ENCODE data around the gene FLRT3. TPM values are rescaled to one million over a fixed set of nuclear protein-coding genes. Genes with fewer than 3 reads are reported as not detected.

Gene FLRT3
- polyA plus RNA-seq, 1 donor (not counting 4 experiments of a cell fraction or from before 2014, with no cell fraction given): 91.7 TPM

DNA sequence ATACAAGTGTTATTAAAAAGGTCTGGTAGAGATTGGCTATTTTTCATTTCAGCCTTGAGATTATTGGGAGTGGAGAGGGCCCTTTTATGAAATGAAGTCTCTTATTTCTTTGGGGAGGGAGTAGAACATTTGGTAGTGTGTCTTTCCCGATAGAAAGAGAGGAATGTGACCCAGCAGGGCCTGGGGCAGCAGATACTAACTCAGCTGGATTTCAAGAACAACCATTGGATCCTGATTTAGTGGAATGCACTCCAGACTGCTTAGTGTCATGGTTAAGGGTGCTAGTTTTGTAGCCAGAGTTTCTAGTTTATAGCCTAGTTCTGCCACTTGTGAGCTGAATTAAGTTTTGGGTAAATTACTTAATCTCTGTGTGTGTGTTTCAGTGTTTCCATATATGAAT lies 18.4 kb upstream of the FLRT3 start:
- H3K9me3 ChIP-seq (ENCODE audit: control insufficient read depth, low read depth, low read length): no peaks in the 10 kb centered on the region
- no peak overlapping the region for H3K4me3 ChIP-seq (ENCODE audit: control insufficient read depth in 2 of 3, extremely low read depth in 1 of 3, insufficient read depth in 2 of 3, low read depth in 1 of 3, low read length in 3 of 3)
- no peak for DNase-seq (ENCODE audit: low read depth, low spot score)
- no peak overlapping the region for H3K4me2 ChIP-seq (ENCODE audit: control insufficient read depth, extremely low read depth, insufficient read depth, low read depth, low read length)
- H2AFZ ChIP-seq (ENCODE audit: control insufficient read depth, low read length): no peak overlapping the region
- no peaks in the 10 kb centered on the region for H3K36me3 ChIP-seq (ENCODE audit: control insufficient read depth in 2 of 2, extremely low read depth in 1 of 2, insufficient read depth in 2 of 2, low read length in 2 of 2)
- peaks cover 4% of the 10 kb centered on the region for H3K4me1 ChIP-seq (ENCODE audit: control insufficient read depth, extremely low read depth, insufficient read depth, low read length)
- H3K9me1 ChIP-seq (ENCODE audit: control insufficient read depth, extremely low read depth, insufficient read depth, low read length): no peaks in the 10 kb centered on the region
- FAIRE-seq: peak; percentile 13
- dilution Hi-C loops (cut with MboI; ENCODE audit: extremely low pct_ligation_motif_present, low sequenced_read_pairs): no loop called here
- no peak overlapping the region for H3K9ac ChIP-seq (ENCODE audit: control insufficient read depth, extremely low read depth, insufficient read depth, low read length)
- H3K79me2 ChIP-seq (ENCODE audit: control insufficient read depth, insufficient read depth, low read length): no peaks in the 10 kb centered on the region
- no peaks in the 10 kb centered on the region for H3K27me3 ChIP-seq (ENCODE audit: control insufficient read depth, extremely low read depth, insufficient read depth, low read length)
- no peak for TF ChIP-seq EZH2 (IDR thresholded peaks at IDR 0.05; ENCODE audit: low read length)
- TF ChIP-seq, protein P1, sequence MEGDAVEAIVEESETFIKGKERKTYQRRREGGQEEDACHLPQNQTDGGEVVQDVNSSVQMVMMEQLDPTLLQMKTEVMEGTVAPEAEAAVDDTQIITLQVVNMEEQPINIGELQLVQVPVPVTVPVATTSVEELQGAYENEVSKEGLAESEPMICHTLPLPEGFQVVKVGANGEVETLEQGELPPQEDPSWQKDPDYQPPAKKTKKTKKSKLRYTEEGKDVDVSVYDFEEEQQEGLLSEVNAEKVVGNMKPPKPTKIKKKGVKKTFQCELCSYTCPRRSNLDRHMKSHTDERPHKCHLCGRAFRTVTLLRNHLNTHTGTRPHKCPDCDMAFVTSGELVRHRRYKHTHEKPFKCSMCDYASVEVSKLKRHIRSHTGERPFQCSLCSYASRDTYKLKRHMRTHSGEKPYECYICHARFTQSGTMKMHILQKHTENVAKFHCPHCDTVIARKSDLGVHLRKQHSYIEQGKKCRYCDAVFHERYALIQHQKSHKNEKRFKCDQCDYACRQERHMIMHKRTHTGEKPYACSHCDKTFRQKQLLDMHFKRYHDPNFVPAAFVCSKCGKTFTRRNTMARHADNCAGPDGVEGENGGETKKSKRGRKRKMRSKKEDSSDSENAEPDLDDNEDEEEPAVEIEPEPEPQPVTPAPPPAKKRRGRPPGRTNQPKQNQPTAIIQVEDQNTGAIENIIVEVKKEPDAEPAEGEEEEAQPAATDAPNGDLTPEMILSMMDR (optimal IDR thresholded peaks at IDR 0.05 in 1 of 3, IDR thresholded peaks at IDR 0.05 in 1 of 3, conservative IDR thresholded peaks at IDR 0.05 in 1 of 3; ENCODE audit: extremely low read depth in 1 of 3, insufficient read depth in 2 of 3, low read length in 3 of 3): no peak
- no peak overlapping the region for H3K27ac ChIP-seq (ENCODE audit: control insufficient read depth, insufficient read depth, low read length)
- H4K20me1 ChIP-seq (ENCODE audit: control insufficient read depth, extremely low read depth, insufficient read depth, low read length): no peaks in the 10 kb centered on the region

DNA sequence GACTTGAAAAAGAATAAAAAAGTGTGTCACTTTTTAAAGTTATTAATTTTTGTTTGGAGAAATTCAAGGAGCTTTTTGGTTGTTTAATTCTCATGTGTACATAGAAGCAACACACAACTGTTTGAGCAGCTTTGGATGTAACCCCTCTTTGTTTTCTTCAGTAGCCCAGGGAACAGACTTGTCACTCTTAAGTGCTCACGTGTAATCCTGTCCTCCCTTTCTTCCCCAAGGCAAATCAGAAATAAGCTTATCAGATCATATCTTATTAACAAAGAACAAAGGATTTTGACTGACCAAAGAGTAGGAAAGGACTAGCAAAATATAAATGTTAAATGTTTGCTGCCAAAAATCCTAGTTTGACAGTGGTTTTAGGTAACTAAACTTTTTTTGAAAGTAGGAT lies 7.3 kb upstream of the FLRT3 start:
- Histone ChIP-seq H4K20me1 (ENCODE audit: control insufficient read depth, extremely low read depth, insufficient read depth, low read length) (no peaks in the 10 kb centered on the region), H3K9ac (ENCODE audit: control insufficient read depth, extremely low read depth, insufficient read depth, low read length) (no peak overlapping the region), H3K9me1 (ENCODE audit: control insufficient read depth, extremely low read depth, insufficient read depth, low read length) (no peaks in the 10 kb centered on the region), H3K79me2 (ENCODE audit: control insufficient read depth, insufficient read depth, low read length) (no peaks in the 10 kb centered on the region), H3K27me3 (ENCODE audit: control insufficient read depth, extremely low read depth, insufficient read depth, low read length) (no peaks in the 10 kb centered on the region), H3K4me1 (ENCODE audit: control insufficient read depth, extremely low read depth, insufficient read depth, low read length) (no peaks in the 10 kb centered on the region), H3K36me3 (ENCODE audit: control insufficient read depth in 2 of 2, extremely low read depth in 1 of 2, insufficient read depth in 2 of 2, low read length in 2 of 2) (no peaks in the 10 kb centered on the region), H3K27ac (ENCODE audit: control insufficient read depth, insufficient read depth, low read length) (no peak overlapping the region), H3K9me3 (ENCODE audit: control insufficient read depth, low read depth, low read length) (no peaks in the 10 kb centered on the region), H2AFZ (ENCODE audit: control insufficient read depth, low read length) (peak overlapping the region; percentile 20), H3K4me3 (ENCODE audit: control insufficient read depth in 2 of 3, extremely low read depth in 1 of 3, insufficient read depth in 2 of 3, low read depth in 1 of 3, low read length in 3 of 3) (no peak overlapping the region), H3K4me2 (ENCODE audit: control insufficient read depth, extremely low read depth, insufficient read depth, low read depth, low read length) (no peak overlapping the region)
- no peak for TF ChIP-seq EZH2 (IDR thresholded peaks at IDR 0.05; ENCODE audit: low read length)
- TF ChIP-seq, protein P1 (optimal IDR thresholded peaks at IDR 0.05 in 1 of 3, IDR thresholded peaks at IDR 0.05 in 1 of 3, conservative IDR thresholded peaks at IDR 0.05 in 1 of 3; ENCODE audit: extremely low read depth in 1 of 3, insufficient read depth in 2 of 3, low read length in 3 of 3): no peak
- DNase-seq (ENCODE audit: low read depth, low spot score) (no peak), FAIRE-seq (no peak)
- dilution Hi-C loops (cut with MboI; ENCODE audit: extremely low pct_ligation_motif_present, low sequenced_read_pairs): loop anchor here (25.0 kb wide), 1 partner anchor 368 kb away; no protein-coding TSS in a partner anchor

Data from keratinocyte (primary cell).